ENCODE results near the gene MTUS2.

The MTUS2 gene

DNA sequence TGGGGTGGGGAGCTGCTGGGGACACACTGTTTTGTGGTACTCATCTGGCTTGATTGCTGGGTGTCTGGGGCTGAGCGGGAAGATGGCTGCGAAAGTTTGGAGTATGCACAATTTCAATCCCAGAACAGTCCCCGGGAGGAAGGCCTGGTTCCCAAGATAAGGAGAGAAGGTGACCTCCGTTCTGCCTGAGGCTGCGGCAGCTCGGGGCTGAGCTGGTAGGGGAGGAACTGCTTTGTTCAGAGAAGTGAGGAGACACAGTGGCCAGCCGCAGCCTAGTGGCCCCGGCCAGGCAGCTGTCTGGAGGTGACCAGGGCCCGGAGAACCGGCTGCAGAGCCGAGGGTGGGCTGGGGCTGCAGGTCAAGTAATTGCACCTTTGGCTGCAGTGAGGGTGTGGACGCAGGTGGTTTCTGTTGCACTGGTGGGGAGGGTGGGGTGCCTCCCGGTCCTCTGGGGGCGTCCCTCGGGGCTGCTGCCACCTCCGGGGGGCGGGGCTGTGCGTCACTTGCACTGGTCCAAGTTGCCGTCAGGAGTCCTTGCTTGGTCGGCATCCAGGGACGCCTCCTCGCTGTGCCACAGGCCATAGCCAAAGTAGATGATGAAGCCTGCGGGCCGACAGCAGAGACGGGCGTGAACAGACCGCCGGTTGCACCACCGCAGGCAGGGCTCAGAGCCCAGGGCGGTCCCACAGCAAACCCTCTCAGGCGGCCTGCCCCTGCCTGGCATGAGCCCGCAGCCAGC lies 694.0 kb downstream of the MTUS2 start:
- no peak for DNase-seq

DNA sequence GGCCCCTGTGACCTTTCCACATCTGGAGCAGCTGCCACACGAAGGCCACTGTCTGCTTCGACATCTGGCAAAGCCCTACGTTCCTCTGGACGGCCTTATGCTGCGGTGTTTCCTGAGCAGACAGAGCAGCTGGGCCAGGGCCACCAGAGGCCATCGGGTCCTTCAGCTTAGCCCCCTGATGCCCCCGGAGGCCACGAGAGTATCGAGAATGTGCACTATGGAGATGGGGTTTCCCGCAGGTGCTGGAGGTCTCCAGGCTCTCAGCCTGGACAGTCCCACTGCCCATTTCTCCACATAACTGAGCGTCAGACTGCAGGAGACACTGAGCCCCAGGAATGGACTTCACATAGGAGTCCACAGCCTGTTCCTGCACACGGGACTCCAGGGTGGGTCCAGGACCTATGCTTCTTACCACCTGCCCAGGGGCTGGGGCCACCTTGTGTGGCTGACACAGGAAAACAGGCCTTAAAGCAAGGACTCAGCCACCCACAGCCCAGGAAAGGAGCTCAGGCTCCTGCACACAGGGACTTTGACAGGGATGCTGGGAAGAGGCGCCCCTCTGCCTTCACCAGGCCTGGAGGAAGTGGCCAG lies 694.7 kb downstream of the MTUS2 start:
- no peak for DNase-seq

DNA sequence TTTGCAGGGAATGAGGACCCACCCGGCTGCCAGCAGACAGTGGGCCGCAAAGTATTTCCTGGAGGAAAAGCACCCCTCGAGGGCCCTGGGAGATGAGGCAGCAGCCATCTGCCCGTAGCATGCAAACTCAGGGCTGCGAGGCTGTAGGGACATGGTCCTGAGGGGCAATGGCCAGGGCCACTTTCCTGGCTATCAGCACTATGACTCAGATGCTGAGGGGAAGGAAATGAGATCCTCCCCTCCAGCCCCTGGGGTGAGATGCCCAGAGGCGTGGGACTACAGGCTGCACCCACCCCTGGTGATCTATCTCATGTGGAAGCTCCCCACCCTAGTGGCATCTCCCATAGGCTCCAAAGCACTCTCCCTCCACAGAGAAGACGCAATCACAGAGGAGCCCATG lies 695.2 kb downstream of the MTUS2 start:
- DNase-seq: no peak

DNA sequence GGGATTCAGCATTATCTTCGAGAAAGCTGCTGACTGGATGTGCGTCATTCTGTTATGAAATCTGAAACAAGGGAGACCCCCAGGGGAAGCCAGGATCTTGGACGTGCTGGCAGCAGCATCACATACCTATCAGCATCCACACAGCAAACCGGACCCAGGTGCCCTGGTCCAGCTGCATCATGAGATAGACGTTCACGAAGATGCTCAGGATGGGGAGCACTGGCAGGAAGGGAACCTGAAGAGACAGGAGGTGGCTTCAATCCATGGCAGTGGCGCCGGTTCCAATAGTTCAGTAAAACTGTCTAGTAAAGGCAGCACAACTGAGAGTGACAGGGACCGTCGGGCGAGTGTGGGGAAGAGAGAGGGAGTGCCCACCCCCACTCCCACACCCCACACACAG lies 695.9 kb downstream of the MTUS2 start:
- DNase-seq: no peak

DNA sequence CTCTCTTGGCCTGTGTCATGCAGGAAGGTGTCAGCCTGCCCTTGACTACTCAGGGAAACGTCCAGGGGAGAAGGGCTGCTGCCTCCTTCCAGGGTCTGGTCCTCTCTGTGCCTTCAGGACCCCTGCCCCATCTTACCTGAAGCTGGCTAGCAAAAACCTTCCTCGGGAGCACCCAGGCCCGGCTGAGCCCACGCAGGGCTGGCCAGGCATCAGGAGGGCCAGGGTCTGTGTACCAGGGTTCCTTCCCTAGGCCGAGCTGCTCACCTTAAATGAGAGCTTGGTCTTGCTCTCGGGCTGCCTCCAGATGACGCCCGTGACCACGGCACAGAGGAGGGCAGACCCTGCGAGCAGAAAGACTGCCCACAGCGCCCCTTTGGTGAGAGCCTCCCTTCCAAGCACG lies 696.7 kb downstream of the MTUS2 start:
- no peak for DNase-seq

DNA sequence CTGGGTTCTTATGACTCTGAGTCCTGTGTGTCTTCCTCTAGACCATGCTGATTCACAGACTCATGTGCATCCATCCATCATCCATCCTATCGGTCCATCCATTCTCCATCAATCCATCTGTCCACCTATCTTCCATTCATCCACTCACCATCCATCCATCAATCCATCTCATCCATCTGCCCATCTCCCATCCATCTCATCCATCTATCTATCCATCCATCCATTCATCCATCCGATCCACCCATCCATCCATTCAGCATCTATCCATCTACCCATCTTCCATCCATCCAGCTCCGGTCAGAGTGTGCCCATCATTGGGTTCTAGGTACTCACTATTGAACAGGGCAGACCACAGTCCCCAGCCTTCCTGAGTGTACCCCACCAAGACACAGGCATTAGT lies 699.8 kb downstream of the MTUS2 start:
- no peak for DNase-seq

DNA sequence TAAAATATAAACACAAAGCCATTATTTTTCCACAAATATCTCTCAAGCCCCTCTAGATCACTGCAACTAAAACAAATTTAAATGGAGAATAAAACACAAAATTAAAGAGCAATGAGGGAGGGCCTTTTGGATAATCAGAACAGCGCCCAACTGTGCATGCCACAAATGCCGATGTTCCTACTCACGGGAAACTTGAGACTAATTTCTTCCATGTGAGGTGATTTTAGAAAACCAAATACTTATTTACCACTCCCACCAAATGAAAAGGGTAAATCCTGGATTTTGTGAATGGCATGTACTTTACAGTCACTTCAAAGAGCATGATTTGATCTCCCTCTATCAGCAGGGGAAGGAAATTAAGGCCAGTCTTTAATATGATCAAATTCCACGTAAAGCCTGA lies 700.5 kb downstream of the MTUS2 start:
- DNase-seq: no peak

DNA sequence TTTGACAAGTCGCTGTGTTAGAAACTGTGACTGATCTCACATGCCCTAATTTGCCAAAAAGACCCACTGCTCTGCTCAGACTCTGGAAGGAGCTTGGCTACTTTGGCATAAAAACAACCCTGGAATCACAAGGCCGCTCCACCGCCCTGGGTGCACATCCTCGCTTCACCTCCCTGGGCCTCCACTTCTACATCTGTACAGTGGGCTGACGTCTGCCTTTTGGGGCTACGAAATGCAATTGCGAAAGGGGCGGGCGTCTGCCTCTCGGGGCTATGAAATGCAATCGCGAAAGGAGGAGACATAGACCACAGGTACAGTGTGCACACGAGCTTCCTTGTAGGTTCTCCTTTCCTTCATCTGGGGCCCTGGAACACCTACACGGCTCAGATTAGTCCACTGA lies 701.2 kb downstream of the MTUS2 start:
- no peak for DNase-seq

DNA sequence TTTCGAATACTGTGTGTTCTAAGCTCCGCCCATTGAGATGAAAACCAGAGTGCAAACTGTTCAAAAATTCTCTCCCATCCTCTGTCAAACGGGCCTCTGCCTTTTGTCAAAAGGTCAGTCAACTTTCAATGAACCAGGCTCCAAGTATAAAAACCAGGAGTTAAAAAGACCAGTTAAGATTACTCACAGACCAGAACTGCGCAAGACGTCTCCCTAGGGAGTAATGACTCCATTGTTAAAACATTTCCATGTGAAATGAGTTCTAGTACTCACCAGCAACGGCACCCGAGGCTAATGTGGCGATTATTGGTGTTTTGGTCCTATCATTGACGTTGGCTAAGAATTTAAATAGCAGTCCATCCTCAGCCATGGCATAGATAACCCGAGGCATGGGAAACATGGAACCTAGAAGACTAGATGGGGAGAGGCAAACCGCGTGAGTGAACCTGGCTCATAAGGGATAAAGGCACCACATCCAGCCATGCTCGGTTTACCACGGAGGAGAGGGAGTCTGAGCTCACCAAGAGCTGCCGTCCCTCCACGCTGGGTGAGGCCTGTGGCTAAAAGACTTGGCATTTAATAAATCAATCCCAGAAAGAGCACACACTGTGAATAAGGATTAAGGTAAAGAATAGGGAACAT lies 702.0 kb downstream of the MTUS2 start:
- no peak for DNase-seq

DNA sequence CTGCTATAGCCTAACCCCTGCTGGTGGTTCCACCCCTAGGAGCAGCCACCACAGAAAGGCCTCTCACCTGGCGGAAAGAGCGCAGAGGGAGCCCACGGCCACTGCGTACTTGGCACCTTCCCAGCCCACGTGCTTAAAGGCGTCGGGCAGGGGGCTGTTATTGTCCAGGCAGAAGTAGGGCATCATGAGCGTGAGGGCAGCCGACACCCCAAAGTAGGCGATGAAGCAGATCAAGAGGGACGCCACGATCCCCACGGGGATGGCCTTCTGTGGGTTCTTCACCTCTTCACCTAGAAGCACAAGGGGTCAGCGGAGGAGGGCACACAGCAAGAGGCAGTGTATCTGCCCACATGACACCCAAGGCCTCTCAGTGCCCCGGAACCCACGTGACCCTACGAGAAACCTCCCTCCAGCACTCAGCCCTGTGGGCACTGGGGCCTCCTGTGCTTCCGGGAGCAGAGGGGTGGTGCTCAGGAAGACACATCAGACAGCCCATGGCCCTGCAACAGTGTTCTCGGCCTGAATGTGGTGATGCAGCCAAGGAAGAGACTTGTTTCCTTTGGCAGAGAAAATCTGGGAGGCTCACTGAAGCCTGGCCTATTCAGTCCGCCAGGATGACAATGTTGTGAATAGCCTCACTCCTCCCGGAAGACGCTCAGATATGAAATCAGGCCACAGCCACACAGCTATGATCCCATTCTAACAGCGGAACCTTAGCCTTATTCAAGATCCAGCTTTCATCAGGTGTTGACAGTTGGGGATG lies 703.2 kb downstream of the MTUS2 start:
- DNase-seq: no peak

DNA sequence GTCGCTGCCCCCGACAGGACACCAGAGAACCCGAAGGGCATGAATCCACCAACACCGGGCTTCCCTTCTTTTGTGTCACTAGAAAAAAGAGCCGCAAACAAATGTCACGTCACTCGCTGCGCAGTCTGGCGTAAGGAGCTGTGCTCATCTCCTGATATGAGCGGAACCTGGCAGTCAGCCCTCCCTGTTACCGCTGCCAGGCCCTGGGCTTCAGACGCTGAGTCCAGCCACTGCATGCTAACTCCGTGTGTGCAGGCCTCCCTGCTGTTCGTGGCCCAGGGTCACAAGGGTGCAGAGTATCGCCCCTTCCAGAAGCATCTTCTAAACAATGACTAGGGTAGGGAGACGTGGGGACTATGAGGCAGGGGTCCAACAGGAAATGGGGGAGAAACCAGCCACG lies 704.0 kb downstream of the MTUS2 start:
- DNase-seq: no peak

DNA sequence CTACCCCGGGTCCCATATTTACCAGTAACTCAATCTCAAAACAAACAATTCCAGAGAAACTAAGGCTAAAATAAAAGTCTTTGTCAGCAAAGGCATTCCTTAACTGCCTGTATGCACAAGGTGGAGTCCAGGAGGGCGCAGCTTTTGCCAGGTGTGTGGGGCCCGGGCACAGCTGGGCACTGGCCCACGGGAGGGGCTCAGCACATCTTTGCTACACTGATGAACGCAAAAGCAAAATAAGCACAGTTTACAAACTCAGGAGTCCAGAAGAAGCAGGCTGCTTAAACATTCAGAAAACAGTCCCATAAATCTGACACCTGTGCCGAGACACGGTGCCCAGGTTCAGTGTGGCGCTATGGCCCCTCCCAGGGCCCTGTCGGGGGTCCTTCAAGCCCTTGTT lies 704.5 kb downstream of the MTUS2 start:
- DNase-seq: no peak

DNA sequence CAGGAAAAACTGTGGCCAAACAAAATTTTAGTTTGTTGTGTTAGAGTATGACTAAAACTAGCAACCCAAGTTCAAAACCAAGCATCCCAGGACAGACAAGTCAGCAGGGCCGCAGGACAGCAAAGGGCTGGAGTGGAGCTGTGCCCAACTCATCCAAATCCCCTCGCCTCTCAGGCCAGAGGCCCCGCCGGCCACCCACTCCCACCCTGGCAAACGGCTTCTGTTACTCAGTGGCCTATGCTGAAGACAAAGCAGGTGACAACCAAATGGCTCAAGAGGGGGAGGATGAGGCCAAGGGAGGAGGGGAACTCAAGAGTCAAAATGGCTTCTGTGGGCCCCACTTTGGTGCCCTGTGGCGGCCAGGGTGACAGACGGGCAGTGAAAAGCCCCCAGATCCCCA lies 705.6 kb downstream of the MTUS2 start:
- DNase-seq: no peak

DNA sequence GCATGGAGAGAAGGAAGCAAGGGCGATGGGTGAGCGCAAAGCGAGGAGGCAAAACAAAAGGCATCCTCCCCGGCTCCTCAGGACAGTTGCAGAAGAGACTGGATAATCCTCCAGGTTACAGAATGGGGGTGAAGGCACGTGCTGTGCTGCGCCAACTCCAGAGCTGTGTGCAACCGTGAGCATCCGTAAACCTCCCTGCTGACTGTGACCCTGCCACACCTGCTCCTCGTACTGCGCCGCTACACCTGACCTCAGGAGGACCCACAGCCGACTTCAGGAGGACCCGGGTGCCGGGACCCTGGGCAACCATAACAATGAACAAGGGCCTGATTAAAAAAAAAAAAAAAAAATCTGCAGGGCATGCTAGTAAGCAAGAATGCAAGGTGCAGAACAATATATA lies 706.6 kb downstream of the MTUS2 start:
- no peak for DNase-seq

DNA sequence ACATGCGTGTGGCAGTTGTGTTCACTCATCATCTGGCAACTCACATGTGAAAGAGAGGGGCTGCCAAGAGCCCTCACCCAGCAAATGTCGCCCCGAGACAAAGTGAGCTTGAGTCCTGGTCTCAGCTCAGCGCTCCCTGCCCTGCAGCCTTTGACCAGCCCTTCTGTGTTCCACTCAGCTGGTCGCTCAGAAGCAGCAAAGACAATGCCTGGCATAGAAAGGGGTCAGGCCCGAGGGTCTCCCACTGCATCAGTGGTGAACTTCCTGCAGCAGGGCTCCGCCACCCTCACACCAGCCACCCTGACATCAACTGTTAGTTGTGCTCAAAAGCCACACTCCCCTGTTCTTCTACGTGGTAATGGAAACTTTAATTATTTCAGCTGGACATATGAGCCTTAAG lies 707.4 kb downstream of the MTUS2 start:
- DNase-seq: no peak

DNA sequence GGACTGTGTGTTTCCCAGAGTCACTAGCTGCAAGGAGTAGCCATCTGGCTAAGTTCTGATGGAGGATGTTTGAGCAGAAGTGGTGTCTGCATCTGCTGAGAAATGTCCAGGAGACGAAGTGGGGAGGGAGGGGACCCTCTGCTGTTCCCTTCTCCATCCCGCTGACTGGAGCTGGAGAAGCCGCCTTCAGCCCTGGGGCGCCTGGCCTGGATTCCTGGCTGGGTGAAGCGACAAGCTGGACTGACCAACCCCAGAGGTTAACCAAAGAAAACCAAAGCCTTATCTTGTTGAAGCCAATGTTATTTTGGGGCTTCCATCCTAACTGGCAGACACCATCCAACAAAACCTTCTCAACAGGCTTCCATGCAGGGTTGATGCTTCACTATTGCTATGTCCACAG lies 707.8 kb downstream of the MTUS2 start:
- no peak for DNase-seq

DNA sequence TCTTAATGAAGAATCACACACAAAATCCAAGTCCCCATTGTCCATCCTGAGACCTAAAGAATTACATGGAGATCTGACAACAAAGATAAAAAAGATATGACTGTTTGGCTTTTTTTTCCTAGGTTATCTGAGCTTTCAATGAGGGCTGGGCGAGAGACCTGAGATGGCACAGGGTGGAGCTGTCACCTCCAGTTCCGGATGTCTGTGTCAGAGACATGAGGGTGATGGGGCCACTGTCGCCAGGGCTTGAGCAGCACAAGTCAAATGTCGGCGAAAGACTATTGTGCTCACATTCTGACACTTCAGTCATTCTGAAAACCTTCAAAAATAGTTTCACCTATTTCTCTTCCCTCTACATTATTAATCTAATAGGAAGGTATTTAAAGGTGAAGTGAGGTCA lies 709.6 kb downstream of the MTUS2 start:
- DNase-seq: no peak

DNA sequence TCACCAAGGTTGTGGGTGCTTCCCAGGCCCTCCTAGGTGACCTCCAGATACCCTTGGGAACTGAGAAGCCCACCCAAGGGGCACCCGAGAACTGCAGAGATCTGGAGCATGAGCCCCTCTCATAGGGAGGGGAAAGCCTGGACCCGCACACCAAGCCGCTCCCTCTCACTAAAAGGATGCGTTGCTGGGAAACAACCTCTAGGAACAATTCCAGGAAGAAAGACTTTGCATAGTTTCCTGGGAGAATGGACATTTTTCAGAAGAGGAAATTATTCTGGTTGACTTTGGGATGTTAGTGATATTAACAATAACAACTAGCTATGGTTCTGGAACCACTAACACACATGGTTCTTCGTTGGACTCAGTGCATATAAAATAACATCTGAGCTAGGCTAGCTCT lies 710.8 kb downstream of the MTUS2 start:
- no peak for DNase-seq

DNA sequence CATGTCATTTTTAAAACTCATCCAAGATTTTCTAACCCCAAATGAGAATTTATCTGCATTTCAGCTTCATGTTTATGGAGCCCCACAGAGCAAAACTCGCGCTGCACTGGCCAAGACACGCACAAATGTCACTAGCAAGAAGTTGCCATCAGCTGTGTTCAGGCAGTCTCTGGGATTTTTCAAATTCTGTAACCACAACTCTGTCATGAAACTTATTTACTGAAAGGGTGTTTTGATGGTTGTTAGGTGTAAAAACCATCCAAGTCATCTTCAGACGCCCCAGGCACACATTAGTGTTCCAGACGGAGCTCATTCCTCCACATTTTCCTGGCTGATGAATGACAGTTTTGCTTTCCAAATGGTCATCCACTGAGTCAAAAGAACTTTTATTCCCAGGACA lies 712.0 kb downstream of the MTUS2 start:
- DNase-seq: no peak

DNA sequence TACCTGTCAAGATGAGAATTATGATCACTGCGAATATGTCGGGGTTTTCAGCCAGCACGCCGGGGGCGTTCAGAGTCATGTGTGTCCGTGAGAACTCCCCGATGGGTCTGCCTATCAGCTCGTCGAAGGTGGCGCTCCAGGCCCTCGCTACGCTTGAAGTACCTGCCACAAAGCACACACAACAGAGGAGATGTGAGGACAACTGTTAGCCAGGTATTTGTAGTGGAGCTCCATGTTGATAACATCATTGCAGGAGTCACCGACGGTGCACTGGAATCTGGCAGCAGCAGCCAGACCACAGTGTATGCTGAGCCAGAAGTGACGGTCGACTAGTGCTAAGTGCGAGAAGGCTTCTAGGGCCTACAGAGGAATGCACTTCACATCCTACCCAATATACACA lies 712.7 kb downstream of the MTUS2 start:
- DNase-seq: no peak

DNA sequence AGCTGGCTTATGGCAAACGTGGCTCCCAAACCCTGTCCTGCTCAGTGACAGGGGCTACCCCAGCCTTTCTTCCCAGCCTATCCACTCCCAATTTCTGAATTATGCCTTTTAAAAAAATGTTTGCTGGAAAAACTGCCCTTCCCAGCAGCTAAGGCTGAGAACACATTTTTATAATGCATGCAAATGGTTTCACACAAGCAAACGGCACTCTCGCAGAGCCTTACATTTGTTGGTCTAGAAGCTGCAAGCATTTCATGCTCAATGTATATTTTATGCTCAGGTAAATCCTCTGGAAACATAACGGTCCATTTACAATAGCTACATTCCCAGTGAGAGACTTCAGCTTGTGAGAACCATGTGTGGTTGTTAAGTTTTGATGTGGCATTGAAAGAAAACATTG lies 713.9 kb downstream of the MTUS2 start:
- DNase-seq: no peak

DNA sequence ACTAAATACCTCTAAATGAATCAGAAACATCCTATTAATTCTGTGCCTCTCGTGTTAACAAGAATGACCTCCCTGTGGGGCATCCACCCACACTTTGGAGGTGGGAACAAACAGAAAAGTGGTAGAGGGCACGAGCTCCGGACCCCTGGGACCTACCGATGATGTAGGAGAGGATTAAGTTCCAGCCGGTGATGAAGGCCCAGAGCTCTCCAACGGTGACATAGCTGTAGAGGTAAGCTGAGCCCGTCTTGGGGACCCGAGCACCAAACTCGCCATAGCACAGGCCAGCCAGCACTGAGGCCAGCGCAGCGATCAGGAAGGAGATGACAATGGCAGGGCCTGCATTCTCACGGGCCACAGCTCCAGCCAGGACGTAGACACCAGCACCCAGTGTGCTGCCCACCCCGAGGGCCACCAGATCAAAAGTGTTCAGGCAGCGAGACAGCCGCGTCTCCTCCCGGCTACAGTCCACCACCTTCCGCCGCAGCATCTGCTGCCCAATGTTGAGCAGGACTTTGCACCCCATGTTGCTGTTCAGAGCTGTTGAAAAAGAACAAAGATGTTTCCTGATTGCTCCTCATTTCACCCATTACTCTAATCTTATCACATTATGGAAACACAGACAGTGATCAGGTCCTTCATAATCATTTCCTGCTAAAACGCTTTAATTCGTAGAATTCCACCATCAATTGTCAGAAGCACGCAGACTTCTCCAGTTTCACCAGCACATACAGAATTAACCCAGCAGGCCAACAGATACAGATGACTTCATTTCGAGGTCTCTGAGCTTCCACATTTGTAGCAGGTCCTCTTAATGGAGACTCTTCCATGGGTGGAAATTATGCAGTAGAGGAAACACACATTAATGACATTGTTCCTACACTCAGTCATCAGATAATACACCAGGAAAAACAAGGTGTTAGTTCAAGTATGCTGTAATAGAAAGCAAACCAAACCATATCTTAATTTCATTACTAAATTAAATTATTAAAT lies 715.8 kb downstream of the MTUS2 start:
- no peak for DNase-seq

DNA sequence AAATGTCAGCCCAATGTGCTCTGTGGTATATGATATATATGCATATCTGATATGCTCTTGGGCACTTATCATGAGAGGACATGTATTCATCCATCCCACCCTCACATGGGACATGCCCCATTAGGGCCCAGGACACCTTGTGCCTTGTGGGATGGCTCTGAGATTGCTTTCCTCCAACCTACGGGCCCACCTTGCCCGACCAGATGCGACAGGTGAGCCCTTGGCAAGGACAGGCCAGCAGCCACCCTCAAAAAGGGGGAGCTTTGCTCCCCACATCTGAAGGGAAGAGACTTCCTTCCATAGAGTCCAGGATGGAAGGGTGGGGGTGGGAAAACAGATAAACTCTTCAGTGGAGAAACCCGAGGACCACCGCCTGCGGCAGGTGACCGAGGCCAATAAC lies 716.7 kb downstream of the MTUS2 start:
- no peak for DNase-seq

All from NCI-H1048 (cell line).